ENCODE measurements around the gene RPL31.

The RPL31 gene

DNA sequence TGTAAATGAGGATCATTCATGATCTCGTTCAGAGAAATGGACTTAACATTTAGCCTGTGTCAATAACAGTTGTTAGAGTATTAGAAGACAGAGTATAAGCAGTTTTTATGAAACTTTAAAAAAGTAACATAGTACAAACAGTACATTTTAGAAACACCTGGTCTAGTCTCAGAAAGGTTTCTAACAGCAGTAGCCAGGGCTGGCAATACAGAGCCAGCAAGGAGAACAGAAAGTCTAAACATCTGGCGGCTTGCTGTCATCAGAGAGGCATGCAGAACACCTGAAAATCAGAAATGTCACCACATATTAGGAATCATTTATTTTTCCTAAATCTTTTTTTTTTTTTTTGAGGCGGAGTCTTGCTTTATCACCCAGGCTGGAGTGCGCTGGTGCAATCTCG lies 50.1 kb downstream of the RPL31 start:
- TF ChIP-seq CTCF (IDR thresholded peaks at IDR 0.05; ENCODE audit: low read depth, low read length): no peak
- no peak overlapping the region for H3K4me3 ChIP-seq (replicated peaks in 1 of 2; ENCODE audit: low read depth in 2 of 2, low read length in 2 of 2)
- DNase-seq (ENCODE audit: low read depth in 2 of 2): no peak

- TF ChIP-seq CTCF (IDR thresholded peaks at IDR 0.05; ENCODE audit: low read depth, low read length): no peak
Observed at GRCh38 chr2:101053117-101053516, 51.0 kb downstream of the RPL31 start.

More at GRCh38 chr2:101053117-101053516, 51.0 kb downstream of the RPL31 start:
- no peak for DNase-seq (ENCODE audit: low read depth in 2 of 2)
- H3K4me3 ChIP-seq (replicated peaks in 1 of 2; ENCODE audit: low read depth in 2 of 2, low read length in 2 of 2): no peak overlapping the region
